ENCODE results near the gene NATD1. TPM values are rescaled to one million over a fixed set of nuclear protein-coding genes. Genes with fewer than 3 reads are reported as not detected.

The NATD1 gene
- total and polyA plus RNA-seq, 9 of the 15 experiments (the other 6 are each of a cell fraction or from before 2014, with no cell fraction given): 0.24 to 5.4 (median 1.6) TPM

DNA sequence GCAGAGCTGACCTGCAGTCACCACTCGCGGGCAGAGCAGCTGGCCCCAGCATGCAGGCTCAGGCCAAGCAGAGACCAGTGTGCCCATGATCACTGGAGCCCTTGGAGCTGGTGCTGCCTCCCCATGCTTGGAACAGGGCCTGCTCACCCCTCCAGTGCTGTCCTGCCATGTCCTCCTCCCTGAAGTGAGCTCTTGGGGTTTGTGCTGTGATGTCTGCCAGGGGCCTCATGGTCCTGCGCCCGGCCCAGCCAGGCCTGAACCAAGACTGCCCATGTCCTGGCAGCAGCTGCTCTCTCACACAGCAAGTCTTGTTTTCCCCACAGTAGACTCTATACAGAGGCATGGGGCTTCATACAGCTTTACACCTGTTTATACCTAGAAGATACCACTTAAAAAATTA, 63.8 kb downstream of the NATD1 start (continued):
- no peak for TF ChIP-seq SMAD3 (CRISPR knock-in tag; conservative IDR thresholded peaks at IDR 0.05)
- no peak for TF ChIP-seq ELF4 (CRISPR knock-in tag; IDR thresholded peaks at IDR 0.05)
- no peak for TF ChIP-seq MAFG (tag; conservative IDR thresholded peaks at IDR 0.05)

Small RNAs within 50 kb of the gene (small RNA-seq; reads per million reads assigned to genes)
- gene RN7SL426P: not detected

Other genes with a start within 250 kb of the NATD1 start
- gene USP22, start 210.4 kb downstream of the NATD1 start, total RNA-seq (2014; rRNA removed): 54.3 and 71.1 TPM in 2 replicates
- gene USP22, start 210.4 kb downstream of the NATD1 start, total RNA-seq (2014; rRNA removed; fragmentation: Illumina TruSeq; extraction: Trizol): 59.6 and 61.6 TPM in 2 replicates
- gene USP22, start 210.4 kb downstream of the NATD1 start, total RNA-seq (2015; rRNA removed; fragmentation: Illumina TruSeq; extraction: Trizol): 56.2 and 58.9 TPM in 2 replicates
- gene USP22, start 210.4 kb downstream of the NATD1 start, total RNA-seq (2021): 105 and 113 TPM in 2 replicates
- 79.9 and 93.3 TPM in 2 replicates for gene USP22, start 210.4 kb downstream of the NATD1 start, polyA plus RNA-seq (2011; rRNA removed)
- 77.5 and 91.3 TPM in 2 replicates for gene USP22, start 210.4 kb downstream of the NATD1 start, polyA plus RNA-seq (2014; fragmentation: Illumina TruSeq; extraction: Trizol)
- gene USP22, start 210.4 kb downstream of the NATD1 start, polyA plus RNA-seq (2014; fragmentation: Nextera tagmentation; extraction: Ambion mirVana): 1 to 10 TPM; 6.5 to 7.5 TPM
- 46.4 and 51.6 TPM in 2 replicates for gene USP22, start 210.4 kb downstream of the NATD1 start, polyA plus RNA-seq (2014; rRNA removed)
- 8.9 and 17.2 TPM in 2 replicates for gene DHRS7B, start 126.4 kb downstream of the NATD1 start, total RNA-seq (2014; rRNA removed)
- 14.8 and 15.6 TPM in 2 replicates for gene DHRS7B, start 126.4 kb downstream of the NATD1 start, total RNA-seq (2014; rRNA removed; fragmentation: Illumina TruSeq; extraction: Trizol)
- 12.6 and 13.4 TPM in 2 replicates for gene DHRS7B, start 126.4 kb downstream of the NATD1 start, total RNA-seq (2015; rRNA removed; fragmentation: Illumina TruSeq; extraction: Trizol)
- gene DHRS7B, start 126.4 kb downstream of the NATD1 start, total RNA-seq (2021): 12.5 and 13.8 TPM in 2 replicates
- 18.7 and 18.8 TPM in 2 replicates for gene DHRS7B, start 126.4 kb downstream of the NATD1 start, polyA plus RNA-seq (2011; rRNA removed)
- 8.0 and 12.8 TPM in 2 replicates for gene DHRS7B, start 126.4 kb downstream of the NATD1 start, polyA plus RNA-seq (2014; fragmentation: Illumina TruSeq; extraction: Trizol)
- 10 to 100 TPM; 23.5 to 30.7 TPM for gene DHRS7B, start 126.4 kb downstream of the NATD1 start, polyA plus RNA-seq (2014; fragmentation: Nextera tagmentation; extraction: Ambion mirVana)
- 16.6 and 24.5 TPM in 2 replicates for gene DHRS7B, start 126.4 kb downstream of the NATD1 start, polyA plus RNA-seq (2014; rRNA removed)
- 27.5 and 35.4 TPM in 2 replicates for gene TMEM11, start 39.2 kb downstream of the NATD1 start, total RNA-seq (2014; rRNA removed)
- gene TMEM11, start 39.2 kb downstream of the NATD1 start, total RNA-seq (2014; rRNA removed; fragmentation: Illumina TruSeq; extraction: Trizol): 9.4 and 12.0 TPM in 2 replicates
- gene TMEM11, start 39.2 kb downstream of the NATD1 start, total RNA-seq (2015; rRNA removed; fragmentation: Illumina TruSeq; extraction: Trizol): 17.8 and 18.7 TPM in 2 replicates
- 28.3 and 30.0 TPM in 2 replicates for gene TMEM11, start 39.2 kb downstream of the NATD1 start, total RNA-seq (2021)
- gene TMEM11, start 39.2 kb downstream of the NATD1 start, polyA plus RNA-seq (2011; rRNA removed): 32.2 and 37.5 TPM in 2 replicates
- gene TMEM11, start 39.2 kb downstream of the NATD1 start, polyA plus RNA-seq (2014; fragmentation: Illumina TruSeq; extraction: Trizol): 33.4 and 35.1 TPM in 2 replicates
- 10 to 100 TPM; 17.4 to 31.9 TPM for gene TMEM11, start 39.2 kb downstream of the NATD1 start, polyA plus RNA-seq (2014; fragmentation: Nextera tagmentation; extraction: Ambion mirVana)
- gene TMEM11, start 39.2 kb downstream of the NATD1 start, polyA plus RNA-seq (2014; rRNA removed): 40.7 and 41.5 TPM in 2 replicates
- gene MAP2K3, start 31.3 kb upstream of the NATD1 start, total RNA-seq (2014; rRNA removed): 4.4 and 5.9 TPM in 2 replicates
- 2.2 and 2.5 TPM in 2 replicates for gene MAP2K3, start 31.3 kb upstream of the NATD1 start, total RNA-seq (2014; rRNA removed; fragmentation: Illumina TruSeq; extraction: Trizol)
- 3.5 TPM in 2 replicates for gene MAP2K3, start 31.3 kb upstream of the NATD1 start, total RNA-seq (2015; rRNA removed; fragmentation: Illumina TruSeq; extraction: Trizol)
- 14.8 and 16.1 TPM in 2 replicates for gene MAP2K3, start 31.3 kb upstream of the NATD1 start, total RNA-seq (2021)
- gene MAP2K3, start 31.3 kb upstream of the NATD1 start, polyA plus RNA-seq (2011; rRNA removed): 2.8 and 3.5 TPM in 2 replicates
- gene MAP2K3, start 31.3 kb upstream of the NATD1 start, polyA plus RNA-seq (2014; fragmentation: Illumina TruSeq; extraction: Trizol): 10.3 and 12.5 TPM in 2 replicates
- gene MAP2K3, start 31.3 kb upstream of the NATD1 start, polyA plus RNA-seq (2014; fragmentation: Nextera tagmentation; extraction: Ambion mirVana): under 1 TPM; 0.18 to 0.38 TPM
- gene MAP2K3, start 31.3 kb upstream of the NATD1 start, polyA plus RNA-seq (2014; rRNA removed): 8.0 and 8.8 TPM in 2 replicates
- 0.12 TPM in 1 of 2 replicates, not detected in the other for gene KCNJ12, start 122.9 kb upstream of the NATD1 start, total RNA-seq (2014; rRNA removed)
- not detected in 2 replicates for gene KCNJ12, start 122.9 kb upstream of the NATD1 start, total RNA-seq (2014; rRNA removed; fragmentation: Illumina TruSeq; extraction: Trizol)
- gene KCNJ12, start 122.9 kb upstream of the NATD1 start, total RNA-seq (2015; rRNA removed; fragmentation: Illumina TruSeq; extraction: Trizol): not detected in 2 replicates
- gene KCNJ12, start 122.9 kb upstream of the NATD1 start, total RNA-seq (2021): 0.02 TPM in 1 of 2 replicates, not detected in the other
- not detected in 2 replicates for gene KCNJ12, start 122.9 kb upstream of the NATD1 start, polyA plus RNA-seq (2011; rRNA removed)
- not detected in 2 replicates for gene KCNJ12, start 122.9 kb upstream of the NATD1 start, polyA plus RNA-seq (2014; fragmentation: Illumina TruSeq; extraction: Trizol)
- not detected for gene KCNJ12, start 122.9 kb upstream of the NATD1 start, polyA plus RNA-seq (2014; fragmentation: Nextera tagmentation; extraction: Ambion mirVana)
- not detected in 2 replicates for gene KCNJ12, start 122.9 kb upstream of the NATD1 start, polyA plus RNA-seq (2014; rRNA removed)

All from K562 (cell line).